Activated naive CD4-positive, alpha-beta T cell treated with anti-CD3 and anti-CD28 coated beads, Interleukin-2, amount 50 U/mL, for 16 hours (primary cell): ENCODE data around the gene PAFAH2.

ENCODE experiments used
- DNase-seq: peaks from one replicate; pipeline ENCODE4 v3.0.0-alpha.2; 2020

PAFAH2 gene

GRCh38 chr1:25997828-25998761 lies at the start of gene PAFAH2:
Gene PAFAH2 (minus strand): TSS chr1:25998063. CDS start chr1:25990816, 7,247 bp downstream.
- DNase-seq: peak; percentile 95

- no peak for DNase-seq
These were observed 49.5 kb upstream of the PAFAH2 start for GRCh38 chr1:26047278-26047874.

- no peak for DNase-seq
These were observed 48.6 kb upstream of the PAFAH2 start for GRCh38 chr1:26046246-26047095.

GRCh38 chr1:26045722-26046245 lies 47.9 kb upstream of the PAFAH2 start, which contains the start of gene SLC30A2:
Gene SLC30A2 (minus strand): TSS chr1:26046118. CDS start chr1:26045896, 222 bp downstream.
- DNase-seq: no peak

GRCh38 chr1:26044971-26045721 lies 47.3 kb upstream of the PAFAH2 start:
- no peak for DNase-seq

GRCh38 chr1:26044414-26044813 lies 46.6 kb upstream of the PAFAH2 start:
- DNase-seq: no peak

- no peak for DNase-seq
These were observed 45.9 kb upstream of the PAFAH2 start for GRCh38 chr1:26043765-26044164.

- DNase-seq: no peak
These were observed 44.1 kb upstream of the PAFAH2 start for GRCh38 chr1:26041978-26042377.

- no peak for DNase-seq
These were observed 43.5 kb upstream of the PAFAH2 start for GRCh38 chr1:26041401-26041800.

- DNase-seq: no peak
These were observed 41.0 kb upstream of the PAFAH2 start for GRCh38 chr1:26038904-26039303.

- DNase-seq: no peak
These were observed 40.6 kb upstream of the PAFAH2 start for GRCh38 chr1:26038477-26038876.

GRCh38 chr1:26037904-26038303 lies 40.0 kb upstream of the PAFAH2 start:
- DNase-seq: no peak

- DNase-seq: no peak
These were observed 39.0 kb upstream of the PAFAH2 start for GRCh38 chr1:26036756-26037281.

GRCh38 chr1:26035959-26036755 lies 38.3 kb upstream of the PAFAH2 start:
- DNase-seq: peak; percentile 74

GRCh38 chr1:26035203-26035958 lies 37.5 kb upstream of the PAFAH2 start:
- peak; percentile 95 for DNase-seq

GRCh38 chr1:26034504-26035202 lies 36.8 kb upstream of the PAFAH2 start:
- DNase-seq: no peak

GRCh38 chr1:26032656-26033357 lies 34.9 kb upstream of the PAFAH2 start:
- DNase-seq: no peak

- no peak for DNase-seq
These were observed 33.9 kb upstream of the PAFAH2 start for GRCh38 chr1:26031611-26032220.
